K562 (cell line): Measurements from ENCODE around the gene SIDT2. TPM values are rescaled to one million over a fixed set of nuclear protein-coding genes. Genes with fewer than 3 reads are reported as not detected.

ENCODE experiments used
- ATAC-seq: fragments of 200-7000 bp; cut with Tn5 transposase; 3 replicates; pipeline ENCODE4 v1.9.1; 2020; ENCODE audit warnings: moderate library complexity
- BruUV-seq: library from RNA; stranded (reverse); fragments of 400-500 nt; replicated peaks from 2 replicates; lab custom pipeline; 2021; lab: Mats Ljungman, UMichigan
- CTCF ChIA-PET: fragments of 300-600 bp; formaldehyde crosslinking; extraction: SDS; loops from one replicate; lab custom pipeline; 2021; ENCODE audit warnings: low intra/inter-chr PET ratio; lab: Yijun Ruan, JAX
- POLR2A ChIA-PET: fragments of 300-600, 350-650 bp; sonication (Branson Sonifier 250); formaldehyde crosslinking; extraction: SDS; loops from one replicate; lab custom pipeline; 2021; ENCODE audit warnings: antibody characterized with exemption, inconsistent platforms; lab: Yijun Ruan, JAX
- DNase-seq, 4 experiments: peaks; one replicate each; pipeline versions ENCODE4 v3.0.0 to v3.0.0-alpha.2; 2011 to 2018; ENCODE audit warnings: low spot score in 3 of 4, mixed read lengths in 3 of 4; ENCODE audit errors: extremely low read depth in 1 of 4
- FAIRE-seq: peaks from 2 replicates; lab custom pipeline; 2011; peaks lifted over from hg19 to GRCh38; lab: Jason Lieb, UNC
- H2AFZ ChIP-seq: 2 replicates; pipeline ENCODE4 v1.6.0; 2011; ENCODE audit warnings: low read depth, low read length, control low read depth, inconsistent platforms
- H3K27ac ChIP-seq: fragments of 200-600 bp; 3 replicates; pipeline ENCODE4 v1.8.0; 2011; ENCODE audit warnings: low read depth, mild to moderate bottlenecking, control low read depth, inconsistent platforms, low read length, moderate library complexity, mixed read lengths; ENCODE audit errors: extremely low read depth
- H3K27me3 ChIP-seq, 2 experiments: fragments of 300-600 bp in 1 of 2; 2 replicates in 1 of 2; 3 replicates in 1 of 2; pipeline versions ENCODE4 v1.6.0 to v1.8.0; 2011; ENCODE audit warnings: inconsistent platforms in 2 of 2, low read length in 2 of 2, mild to moderate bottlenecking in 1 of 2, mixed read lengths in 1 of 2, moderate library complexity in 1 of 2; ENCODE audit not compliant: control insufficient read depth in 2 of 2, insufficient read depth in 2 of 2
- H3K36me3 ChIP-seq: fragments of 300-600 bp; 3 replicates; pipeline ENCODE4 v1.8.0; 2011; ENCODE audit warnings: mild to moderate bottlenecking, low read length, inconsistent platforms; ENCODE audit not compliant: control insufficient read depth, insufficient read depth
- H3K4me1 ChIP-seq, 2 experiments: fragments of 200-600 bp in 1 of 2; replicated peaks in 1 of 2; 2 replicates in 1 of 2; 3 replicates in 1 of 2; pipeline versions ENCODE4 v1.5.1 to v1.8.0; 2011; ENCODE audit warnings: inconsistent platforms in 2 of 2, low read length in 2 of 2, mild to moderate bottlenecking in 1 of 2, mixed read lengths in 1 of 2, moderate library complexity in 1 of 2; ENCODE audit not compliant: control insufficient read depth in 2 of 2, insufficient read depth in 2 of 2
- H3K4me2 ChIP-seq: 2 replicates; pipeline ENCODE4 v1.6.1; 2011; ENCODE audit warnings: low read length, control low read depth, inconsistent platforms, mixed read lengths; ENCODE audit not compliant: insufficient read depth
- H3K4me3 ChIP-seq: fragments of 200-600 bp; sonication (generic), shearing (Covaris generic); 2 replicates; pipeline ENCODE4 v1.5.1; 2016; ENCODE audit warnings: control low read depth, inconsistent platforms
- H3K79me2 ChIP-seq: fragments of 200-600 bp; 3 replicates; pipeline ENCODE4 v1.8.0; 2011; ENCODE audit warnings: low read length, inconsistent platforms; ENCODE audit not compliant: control insufficient read depth, insufficient read depth
- H3K9ac ChIP-seq, 2 experiments: 2 replicates each; pipeline versions ENCODE4 v1.6.0 to v1.6.1; 2011; ENCODE audit warnings: low read depth in 2 of 2, low read length in 2 of 2, control low read depth in 1 of 2, inconsistent platforms in 1 of 2, mild to moderate bottlenecking in 1 of 2, mixed read lengths in 1 of 2; ENCODE audit not compliant: insufficient read depth in 1 of 2
- H3K9me1 ChIP-seq: one replicate; pipeline ENCODE4 v1.6.0; 2011; ENCODE audit warnings: inconsistent platforms, mild to moderate bottlenecking, low read length, moderate library complexity; ENCODE audit not compliant: control insufficient read depth, insufficient read depth
- H3K9me3 ChIP-seq: replicated peaks from 2 replicates; pipeline ENCODE4 v1.5.1; 2011; ENCODE audit warnings: low read depth, low read length, inconsistent platforms; ENCODE audit not compliant: control insufficient read depth, insufficient read depth
- H4K20me1 ChIP-seq: replicated peaks from 2 replicates; pipeline ENCODE4 v1.6.1; 2011; ENCODE audit warnings: low read length, inconsistent platforms, mixed read lengths; ENCODE audit not compliant: control insufficient read depth, insufficient read depth
- CEBPG ChIP-seq, 3 experiments: fragments of 200-800 bp in 1 of 3; sonication (Bioruptor generic) in 1 of 3; sonication (generic) in 1 of 3; formaldehyde crosslinking in 1 of 3; IDR thresholded peaks in 2 of 3; conservative IDR thresholded peaks in 1 of 3; 2 replicates each; pipeline versions ENCODE4 v1.6.1 to v1.8.0; 2016 to 2022; ENCODE audit warnings: missing compliant biosample characterization in 2 of 3, missing genetic modification characterization in 2 of 3, mild to moderate bottlenecking in 1 of 3, missing genetic modification reagents in 1 of 3
- GABPB1 ChIP-seq: sonication (generic); formaldehyde crosslinking; IDR thresholded peaks from 2 replicates; pipeline ENCODE4 v1.8.0; 2022; ENCODE audit warnings: mild to moderate bottlenecking, missing genetic modification reagents
- POLR2AphosphoS2 ChIP-seq: IDR thresholded peaks from 2 replicates; pipeline ENCODE4 v1.6.1; 2012; ENCODE audit warnings: low read length, improper control_type of control experiment
- POLR2G ChIP-seq: fragments of 200-400 bp; formaldehyde crosslinking; IDR thresholded peaks from 2 replicates; pipeline ENCODE4 v1.6.1; 2017; ENCODE audit warnings: low read depth, mild to moderate bottlenecking, antibody characterized with exemption, low read length, moderate library complexity
- RBFOX2 ChIP-seq: fragments of 200-400 bp; formaldehyde crosslinking; IDR thresholded peaks from 2 replicates; pipeline ENCODE4 v1.6.1; 2017; ENCODE audit warnings: low read depth, mild to moderate bottlenecking, low read length, moderate library complexity
- SIN3A ChIP-seq, 2 experiments: fragments of 150-350 bp in 1 of 2; IDR thresholded peaks; 2 replicates each; pipeline ENCODE4 v1.6.1; 2011 to 2016; ENCODE audit warnings: borderline replicate concordance in 2 of 2, low read depth in 2 of 2, low read length in 2 of 2, mild to moderate bottlenecking in 2 of 2, moderate library complexity in 2 of 2; ENCODE audit not compliant: control insufficient read depth in 1 of 2
- SMAD4 ChIP-seq: fragments of 250-450 bp; sonication (Bioruptor Pico); conservative IDR thresholded peaks from 2 replicates; pipeline ENCODE4 v1.8.0; 2021; ENCODE audit warnings: inconsistent platforms, mild to moderate bottlenecking, moderate library complexity
- TRIM28 ChIP-seq: fragments of 450-650 bp; IDR thresholded peaks from 2 replicates; pipeline ENCODE4 v1.6.1; 2017
- WGBS: fragments of 100-300 bp; shearing (Covaris generic); methylation state at CpG from one replicate; pipeline ENCODE4 v1.1.6; 2016; ENCODE audit warnings: low coverage, mixed read lengths; ENCODE audit not compliant: insufficient coverage; ENCODE audit errors: missing lambda C conversion rate; 5-methylcytosine and 5-hydroxymethylcytosine counted together
- in situ Hi-C: fragments of 300-500 bp; cut with MboI; formaldehyde crosslinking; loops from 4 replicates; pipeline ENCODE4 v1.15.0; 2018; ENCODE audit warnings: inconsistent platforms, mixed read lengths
- intact Hi-C: fragments of 100-400 bp; cut with micrococcal nuclease; formaldehyde crosslinking; loops from 2 replicates; pipeline ENCODE4 v1.14.2; 2022
- polyA plus RNA-seq, 8 experiments: library from polyadenylated mRNA; depleted of rRNA in 4 of 8; stranded (reverse) in 5 of 8; unstranded in 3 of 8; fragments of >200 nt; fragmentation: Nextera tagmentation in 2 of 8; fragmentation: Illumina TruSeq in 1 of 8; extraction: Ambion mirVana in 2 of 8; extraction: Trizol in 1 of 8; gene quantifications; 2 replicates each; pipeline versions ENCODE4 v1.2.1 to v1.2.3, GENCODE V29; 2011 to 2014; ENCODE audit warnings: inconsistent platforms in 1 of 8, missing spikeins in 1 of 8
- total RNA-seq, 7 experiments: library from RNA; depleted of rRNA in 6 of 7; stranded (reverse); fragments of >200 nt in 6 of 7; fragmentation: Illumina TruSeq in 2 of 7; extraction: Trizol in 2 of 7; gene quantifications; 2 replicates each; pipeline versions ENCODE4 v1.2.1 to v1.2.3, GENCODE V29; 2011 to 2021; ENCODE audit warnings: low replicate concordance in 1 of 7

The SIDT2 gene
- total and polyA plus RNA-seq, 9 of the 15 experiments (the other 6 are each of a cell fraction or from before 2014, with no cell fraction given), result 2.4 to 20.2 (median 6.5) TPM

GRCh38 chr11:117229411-117229810 is 50.9 kb downstream of the SIDT2 start:
- Histone ChIP-seq H3K27me3 (no peaks in the 10 kb centered on the region), H3K9ac (no peak overlapping the region; a peak in 1 of 4 replicates), H3K9me3 (no peaks in the 10 kb centered on the region), H3K79me2 (peaks cover 42% of the 10 kb centered on the region), H3K9me1 (peaks cover 2% of the 10 kb centered on the region), H3K4me3 (no peak overlapping the region), H3K4me1 (peaks cover 23 to 35% of the 10 kb centered on the region in 2 experiments; a peak in 4 of 5 replicates), H3K36me3 (peaks cover 46% of the 10 kb centered on the region), H3K4me2 (no peak overlapping the region), H3K27ac (no peak overlapping the region), H4K20me1 (peaks cover 4% of the 10 kb centered on the region), H2AFZ (no peak overlapping the region)
- ChIA-PET CTCF (no interaction called here), POLR2A (interaction anchor here (0.6 to 3.6 kb wide), 4 partner anchors 9 to 51 kb away, joined by 3 to 20 read pairs (median 5); partner anchors contain the start of gene SIDT2)
- TF ChIP-seq TRIM28, result no peak
- no peak for TF ChIP-seq SIN3A (IDR thresholded peaks at IDR 0.05; ENCODE audit: borderline replicate concordance in 2 of 2, control insufficient read depth in 1 of 2, low read depth in 2 of 2, low read length in 2 of 2)
- no peak for TF ChIP-seq SMAD4
- no peak for TF ChIP-seq GABPB1 (CRISPR knock-in tag)
- TF ChIP-seq RBFOX2, result peak; percentile 42; the same call in 1 of the 2 replicates
- no peak for TF ChIP-seq CEBPG (CRISPR knock-in tag; IDR thresholded peaks at IDR 0.05)
- no peak for TF ChIP-seq CEBPG (tag; conservative IDR thresholded peaks at IDR 0.05 in 1 of 2, IDR thresholded peaks at IDR 0.05 in 1 of 2)
- TF ChIP-seq POLR2AphosphoS2, result no peak
- peak; percentile 19; the same call in 1 of the 2 replicates for TF ChIP-seq POLR2G
- no peak for FAIRE-seq
- ATAC-seq, result no peak
- DNase-seq, result no peak
- WGBS, result 91% methylated on average over 10 of the region's 12 CpGs
- in situ Hi-C loops (loop anchor here (10.0 to 25.0 kb wide), 2 partner anchors 345 to 717 kb away; no protein-coding TSS in a partner anchor), intact Hi-C loops (loop anchor here (5.0 kb wide), 2 partner anchors 347 to 437 kb away; partner anchors contain the start of gene APOA5)
- no TSS peak for BruUV-seq
